Muscle layer of duodenum (tissue), 2 donors: ENCODE measurements around the gene KIAA1958.
"Not testable (repeated sequence)": the region's sequence is repeated elsewhere in the genome, so short reads cannot be mapped to it uniquely, and the experiment has no call there.

Experiments used
- H3K27ac ChIP-seq: one replicate; pipeline ENCODE4 v1.7.0; 2013; ENCODE audit warnings: mild to moderate bottlenecking, low read length
- H3K27me3 ChIP-seq: one replicate; pipeline ENCODE4 v1.7.0; 2013; ENCODE audit warnings: low read depth, mild to moderate bottlenecking, control low read depth, low read length
- H3K36me3 ChIP-seq, 2 donors: one replicate each; pipeline ENCODE4 v1.7.0; 2013; ENCODE audit warnings: low read length in 2 of 2, control low read depth in 1 of 2, mild to moderate bottlenecking in 1 of 2; ENCODE audit not compliant: insufficient read depth in 2 of 2, control insufficient read depth in 1 of 2
- H3K4me1 ChIP-seq, 2 donors: one replicate each; pipeline ENCODE4 v1.7.0; 2013; ENCODE audit warnings: low read length in 2 of 2, mild to moderate bottlenecking in 2 of 2, control low read depth in 1 of 2, moderate library complexity in 1 of 2; ENCODE audit not compliant: insufficient read depth in 2 of 2, control insufficient read depth in 1 of 2
- H3K4me3 ChIP-seq, 2 donors: one replicate each; pipeline ENCODE4 v1.7.0; 2013; ENCODE audit warnings: low read length in 2 of 2, low read depth in 1 of 2, mild to moderate bottlenecking in 1 of 2
- H3K9me3 ChIP-seq, 2 donors: one replicate each; pipeline ENCODE4 v1.7.0; 2013; ENCODE audit warnings: low read length in 2 of 2, control low read depth in 1 of 2, mild to moderate bottlenecking in 1 of 2; ENCODE audit not compliant: control insufficient read depth in 1 of 2
- donor health status: healthy.

KIAA1958 gene

GRCh38 chr9:112642126-112642525, 155.5 kb downstream of the KIAA1958 start:
- Histone ChIP-seq H3K27ac (no peak overlapping the region), H3K9me3 (peaks cover 6 to 12% of the 10 kb centered on the region in 2 donors), H3K27me3 (no peaks in the 10 kb centered on the region), H3K4me3 (no peak overlapping the region), H3K4me1 (no peaks in the 10 kb centered on the region), H3K36me3 (peaks cover 0 to 9% of the 10 kb centered on the region in 2 donors)

GRCh38 chr9:112647596-112647995, 161.0 kb downstream of the KIAA1958 start:
- no peak overlapping the region for H3K4me3 ChIP-seq
- no peaks in the 10 kb centered on the region for H3K4me1 ChIP-seq
- no peaks in the 10 kb centered on the region for H3K27me3 ChIP-seq
- peaks cover 0 to 19% of the 10 kb centered on the region in 2 donors for H3K36me3 ChIP-seq
- H3K9me3 ChIP-seq = peaks cover 14 to 15% of the 10 kb centered on the region in 2 donors
- no peak overlapping the region for H3K27ac ChIP-seq

GRCh38 chr9:112648624-112649023, 162.0 kb downstream of the KIAA1958 start:
- Histone ChIP-seq H3K27me3 (no peaks in the 10 kb centered on the region), H3K4me3 (no peak overlapping the region), H3K27ac (no peak overlapping the region), H3K36me3 (peaks cover 0 to 19% of the 10 kb centered on the region in 2 donors), H3K9me3 (peaks cover 14 to 15% of the 10 kb centered on the region in 2 donors), H3K4me1 (no peaks in the 10 kb centered on the region)

- H3K36me3 ChIP-seq = no peaks in the 10 kb centered on the region
- H3K9me3 ChIP-seq = peaks cover 0 to 2% of the 10 kb centered on the region in 2 donors
- no peak overlapping the region for H3K4me3 ChIP-seq
- no peaks in the 10 kb centered on the region for H3K4me1 ChIP-seq
- H3K27ac ChIP-seq = no peak overlapping the region
- no peaks in the 10 kb centered on the region for H3K27me3 ChIP-seq
Observed at GRCh38 chr9:112654282-112654681, 167.7 kb downstream of the KIAA1958 start.

- no peak overlapping the region for H3K4me3 ChIP-seq
Observed at GRCh38 chr9:112655668-112656067, 169.0 kb downstream of the KIAA1958 start.

GRCh38 chr9:112659906-112660305, 173.3 kb downstream of the KIAA1958 start:
- no peak overlapping the region for H3K4me3 ChIP-seq
- no peaks in the 10 kb centered on the region for H3K36me3 ChIP-seq
- no peak overlapping the region for H3K27ac ChIP-seq
- no peaks in the 10 kb centered on the region for H3K27me3 ChIP-seq
- no peaks in the 10 kb centered on the region for H3K4me1 ChIP-seq
- H3K9me3 ChIP-seq = no peaks in the 10 kb centered on the region

More at GRCh38 chr9:112655668-112656067, 169.0 kb downstream of the KIAA1958 start:
- H3K9me3 ChIP-seq = no peaks in the 10 kb centered on the region
- no peaks in the 10 kb centered on the region for H3K27me3 ChIP-seq
- H3K4me1 ChIP-seq = no peaks in the 10 kb centered on the region
- H3K36me3 ChIP-seq = no peaks in the 10 kb centered on the region
- no peak overlapping the region for H3K27ac ChIP-seq

- H3K36me3 ChIP-seq = no peaks in the 10 kb centered on the region
- H3K4me1 ChIP-seq = no peaks in the 10 kb centered on the region
- no peak overlapping the region for H3K27ac ChIP-seq
Observed at GRCh38 chr9:112663681-112664080, 177.1 kb downstream of the KIAA1958 start.

GRCh38 chr9:112664531-112664930, 177.9 kb downstream of the KIAA1958 start:
- H3K27ac ChIP-seq = no peak overlapping the region
- H3K27me3 ChIP-seq = no peaks in the 10 kb centered on the region
- no peaks in the 10 kb centered on the region for H3K9me3 ChIP-seq
- H3K36me3 ChIP-seq = no peaks in the 10 kb centered on the region
- H3K4me1 ChIP-seq = no peaks in the 10 kb centered on the region
- H3K4me3 ChIP-seq = no peak overlapping the region

More at GRCh38 chr9:112663681-112664080, 177.1 kb downstream of the KIAA1958 start:
- Histone ChIP-seq H3K4me3 (no peak overlapping the region), H3K9me3 (no peaks in the 10 kb centered on the region), H3K27me3 (no peaks in the 10 kb centered on the region)

GRCh38 chr9:112665347-112665746, 178.7 kb downstream of the KIAA1958 start:
- H3K36me3 ChIP-seq = no peaks in the 10 kb centered on the region
- H3K4me1 ChIP-seq = no peaks in the 10 kb centered on the region
- no peaks in the 10 kb centered on the region for H3K9me3 ChIP-seq
- no peak overlapping the region for H3K4me3 ChIP-seq
- no peaks in the 10 kb centered on the region for H3K27me3 ChIP-seq
- no peak overlapping the region for H3K27ac ChIP-seq

GRCh38 chr9:112669326-112669725, 182.7 kb downstream of the KIAA1958 start:
- no peaks in the 10 kb centered on the region for H3K27me3 ChIP-seq
- no peaks in the 10 kb centered on the region for H3K36me3 ChIP-seq

GRCh38 chr9:112670991-112671625, 184.5 kb downstream of the KIAA1958 start:
- Histone ChIP-seq H3K27me3 (no peaks in the 10 kb centered on the region), H3K4me1 (no peaks in the 10 kb centered on the region), H3K27ac (no peak overlapping the region)

More at GRCh38 chr9:112669326-112669725, 182.7 kb downstream of the KIAA1958 start:
- no peak overlapping the region for H3K4me3 ChIP-seq
- H3K4me1 ChIP-seq = no peaks in the 10 kb centered on the region
- H3K27ac ChIP-seq = no peak overlapping the region
- no peaks in the 10 kb centered on the region for H3K9me3 ChIP-seq

GRCh38 chr9:112673221-112673620, 186.6 kb downstream of the KIAA1958 start:
- not testable (repeated sequence) for H3K36me3 ChIP-seq, H3K27me3 ChIP-seq, H3K4me1 ChIP-seq, H3K27ac ChIP-seq, H3K4me3 ChIP-seq
- peaks cover 3 to 12% of the 10 kb centered on the region in 2 donors for H3K9me3 ChIP-seq

More at GRCh38 chr9:112670991-112671625, 184.5 kb downstream of the KIAA1958 start:
- Histone ChIP-seq H3K4me3 (no peak overlapping the region), H3K9me3 (no peaks in the 10 kb centered on the region), H3K36me3 (no peaks in the 10 kb centered on the region)
